Activated CD4-positive, alpha-beta T cell treated with anti-CD3 and anti-CD28 coated beads, Interleukin-2, amount 10 ng/mL, durations not matched to agents 24 days and 14 days (primary cell): ENCODE data around the gene CCDC57. TPM values are rescaled to one million over a fixed set of nuclear protein-coding genes. Genes with fewer than 3 reads are reported as not detected.
A peak's percentile ranks its signal among the peaks of the same experiment; 100 is the strongest.

Source experiments
- DNase-seq: peaks from one replicate; pipeline ENCODE4 v3.0.0; 2022
- H3K27ac Mint-ChIP-seq: one replicate; pipeline ENCODE4 v1.8.0; 2022; ENCODE audit warnings: mild to moderate bottlenecking, mixed read lengths
- H3K27me3 Mint-ChIP-seq: one replicate; pipeline ENCODE4 v1.8.0; 2022; ENCODE audit warnings: mixed read lengths
- H3K36me3 Mint-ChIP-seq: one replicate; pipeline ENCODE4 v1.8.0; 2022; ENCODE audit warnings: low read depth, mild to moderate bottlenecking, mixed read lengths
- H3K4me1 Mint-ChIP-seq: one replicate; pipeline ENCODE4 v1.8.0; 2021; ENCODE audit warnings: mixed read lengths
- H3K4me3 Mint-ChIP-seq: one replicate; pipeline ENCODE4 v1.8.0; 2022; ENCODE audit warnings: mild to moderate bottlenecking, moderate library complexity, mixed read lengths
- H3K9me3 Mint-ChIP-seq: one replicate; pipeline ENCODE4 v1.8.0; 2021; ENCODE audit warnings: mixed read lengths
- intact Hi-C: fragments of 100-400 bp; cut with micrococcal nuclease; formaldehyde crosslinking; loops from one replicate; pipeline ENCODE4 v1.15.1; 2023
- total RNA-seq: library from RNA; stranded (reverse); gene quantifications from 2 replicates; pipeline ENCODE4 v1.2.3, GENCODE V29; 2022

The CCDC57 gene
- total RNA-seq, 1 donor from 2014 or later, result 58.4 TPM

DNA sequence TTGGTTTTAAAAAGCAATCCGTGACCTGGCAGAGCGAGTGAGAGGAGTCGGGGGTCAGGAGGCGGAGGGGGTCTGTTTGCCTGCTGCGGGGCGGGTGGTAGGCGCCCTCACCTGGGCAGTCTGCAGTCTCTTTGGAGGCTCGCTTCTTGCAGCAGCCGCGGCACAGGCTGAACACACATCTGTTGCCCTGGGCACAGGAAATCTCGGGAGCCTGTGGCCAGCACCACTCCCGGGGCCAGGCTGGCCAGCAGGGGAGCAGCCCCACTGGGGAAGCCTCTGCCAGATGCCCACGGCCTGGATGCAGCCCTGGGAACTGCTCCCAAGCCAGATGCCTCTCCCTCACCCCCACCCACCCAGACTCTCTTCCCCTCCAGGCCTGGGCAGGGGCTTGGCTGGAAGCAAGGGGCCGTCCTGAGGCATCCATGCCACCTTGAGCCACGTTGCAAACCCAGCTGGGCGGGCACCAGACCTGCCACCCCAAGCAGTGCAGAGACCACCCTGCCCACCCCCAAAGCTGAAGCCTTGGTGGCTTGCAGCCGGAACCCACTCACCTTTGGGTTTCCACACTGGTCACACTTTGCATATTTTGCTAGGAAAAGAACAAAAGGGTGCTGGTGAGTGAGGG is 154.3 kb downstream of the CCDC57 start:
- Mint-ChIP-seq H3K27ac (no peak overlapping the region), H3K4me3 (no peak overlapping the region), H3K4me1 (peaks cover 1% of the 10 kb centered on the region), H3K27me3 (no peaks in the 10 kb centered on the region), H3K36me3 (peaks cover 25% of the 10 kb centered on the region), H3K9me3 (no peaks in the 10 kb centered on the region)
- intact Hi-C loops, result no loop called here
- DNase-seq, result no peak

GRCh38 chr17:82056729-82057621 is 155.7 kb downstream of the CCDC57 start:
- no peak overlapping the region for H3K27ac Mint-ChIP-seq

GRCh38 chr17:82055965-82056728 is 156.5 kb downstream of the CCDC57 start:
- Mint-ChIP-seq H3K4me3 (no peak overlapping the region), H3K27ac (no peak overlapping the region), H3K9me3 (no peaks in the 10 kb centered on the region), H3K4me1 (peaks cover 3% of the 10 kb centered on the region), H3K27me3 (no peaks in the 10 kb centered on the region), H3K36me3 (peaks cover 23% of the 10 kb centered on the region)
- no peak for DNase-seq
- intact Hi-C loops, result no loop called here

More at GRCh38 chr17:82056729-82057621, 155.7 kb downstream of the CCDC57 start:
- no peaks in the 10 kb centered on the region for H3K9me3 Mint-ChIP-seq
- intact Hi-C loops, result no loop called here
- H3K27me3 Mint-ChIP-seq, result no peaks in the 10 kb centered on the region
- H3K36me3 Mint-ChIP-seq, result peaks cover 23% of the 10 kb centered on the region
- H3K4me1 Mint-ChIP-seq, result peaks cover 3% of the 10 kb centered on the region
- H3K4me3 Mint-ChIP-seq, result no peak overlapping the region
- no peak for DNase-seq

- intact Hi-C loops, result no loop called here
- DNase-seq, result no peak
- peaks cover 19% of the 10 kb centered on the region for H3K36me3 Mint-ChIP-seq
- peaks cover 9% of the 10 kb centered on the region for H3K4me1 Mint-ChIP-seq
- no peaks in the 10 kb centered on the region for H3K27me3 Mint-ChIP-seq
- H3K9me3 Mint-ChIP-seq, result no peaks in the 10 kb centered on the region
- H3K4me3 Mint-ChIP-seq, result peak overlapping the region; percentile 55
- H3K27ac Mint-ChIP-seq, result no peak overlapping the region
These were observed 157.3 kb downstream of the CCDC57 start for GRCh38 chr17:82055023-82055964.

DNA sequence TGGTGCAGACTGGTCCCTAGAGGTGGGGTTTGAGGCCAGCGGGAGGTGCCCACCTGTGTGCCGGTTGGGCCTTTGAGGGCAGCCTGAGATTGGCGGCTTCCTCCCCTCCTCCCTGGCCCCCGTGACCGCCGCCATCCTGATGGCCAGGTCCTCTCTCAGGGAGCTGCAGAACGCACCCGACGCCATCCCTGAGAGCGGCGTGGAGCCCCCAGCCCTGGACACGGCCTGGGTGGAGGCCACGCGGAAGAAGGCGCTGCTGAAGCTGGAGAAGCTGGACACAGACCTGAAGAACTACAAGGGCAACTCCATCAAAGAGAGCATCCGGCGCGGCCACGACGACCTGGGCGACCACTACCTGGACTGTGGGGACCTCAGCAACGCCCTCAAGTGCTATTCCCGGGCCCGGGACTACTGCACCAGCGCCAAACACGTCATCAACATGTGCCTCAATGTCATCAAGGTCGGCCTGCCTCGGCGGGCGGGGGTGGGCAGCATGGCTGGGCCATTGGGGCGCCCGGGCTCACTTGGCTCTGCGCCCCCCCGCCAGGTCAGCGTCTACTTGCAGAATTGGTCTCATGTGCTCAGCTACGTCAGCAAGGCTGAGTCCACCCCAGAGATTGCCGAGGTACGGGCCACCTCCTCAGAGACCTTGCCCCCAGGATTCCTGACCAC is 158.2 kb downstream of the CCDC57 start:
- DNase-seq, result no peak
- H3K4me1 Mint-ChIP-seq, result peaks cover 10% of the 10 kb centered on the region
- intact Hi-C loops, result no loop called here
- no peak overlapping the region for H3K27ac Mint-ChIP-seq
- H3K36me3 Mint-ChIP-seq, result peaks cover 13% of the 10 kb centered on the region
- no peaks in the 10 kb centered on the region for H3K9me3 Mint-ChIP-seq
- H3K27me3 Mint-ChIP-seq, result no peaks in the 10 kb centered on the region
- H3K4me3 Mint-ChIP-seq, result peak overlapping the region; percentile 55

DNA sequence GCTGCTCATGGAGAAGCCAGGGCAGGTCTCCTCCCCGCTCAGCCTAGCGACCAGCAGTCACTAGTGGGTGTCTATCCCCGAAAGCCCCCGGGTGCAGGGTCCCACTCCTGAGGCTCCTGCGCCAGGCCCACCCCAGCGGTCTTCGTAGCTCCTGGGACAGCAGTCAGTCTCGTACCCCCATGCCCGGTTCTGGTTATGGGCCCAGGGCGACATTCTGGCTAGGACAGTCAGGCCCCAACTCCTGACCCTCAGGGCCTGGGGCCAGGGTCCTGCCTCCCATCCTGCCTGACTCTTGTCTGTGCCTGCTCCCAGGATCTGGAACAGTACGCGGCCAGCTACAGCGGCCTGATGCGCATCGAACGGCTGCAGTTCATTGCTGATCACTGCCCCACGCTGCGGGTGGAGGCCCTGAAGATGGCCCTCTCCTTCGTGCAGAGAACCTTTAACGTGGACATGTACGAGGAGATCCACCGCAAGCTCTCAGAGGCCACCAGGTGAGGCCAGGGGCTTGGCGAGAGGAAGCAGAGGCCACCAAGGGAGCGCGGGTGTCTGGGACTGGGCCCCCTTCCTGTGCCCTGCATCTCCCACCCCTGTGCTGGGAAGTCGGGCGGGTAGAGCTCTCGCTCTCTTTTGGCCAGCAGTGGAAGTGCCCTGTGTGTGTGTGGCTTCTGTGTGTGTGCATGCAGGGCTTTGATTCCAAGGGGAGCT is 158.9 kb downstream of the CCDC57 start:
- Mint-ChIP-seq H3K4me3 (peak overlapping the region; percentile 82), H3K27me3 (no peaks in the 10 kb centered on the region), H3K27ac (no peak overlapping the region), H3K9me3 (no peaks in the 10 kb centered on the region), H3K4me1 (peaks cover 10% of the 10 kb centered on the region), H3K36me3 (peaks cover 13% of the 10 kb centered on the region)
- no peak for DNase-seq
- intact Hi-C loops, result no loop called here

- H3K27ac Mint-ChIP-seq, result no peak overlapping the region
- no peaks in the 10 kb centered on the region for H3K27me3 Mint-ChIP-seq
- peak overlapping the region; percentile 82 for H3K4me3 Mint-ChIP-seq
These were observed 159.5 kb downstream of the CCDC57 start for GRCh38 chr17:82053130-82053529.

DNA sequence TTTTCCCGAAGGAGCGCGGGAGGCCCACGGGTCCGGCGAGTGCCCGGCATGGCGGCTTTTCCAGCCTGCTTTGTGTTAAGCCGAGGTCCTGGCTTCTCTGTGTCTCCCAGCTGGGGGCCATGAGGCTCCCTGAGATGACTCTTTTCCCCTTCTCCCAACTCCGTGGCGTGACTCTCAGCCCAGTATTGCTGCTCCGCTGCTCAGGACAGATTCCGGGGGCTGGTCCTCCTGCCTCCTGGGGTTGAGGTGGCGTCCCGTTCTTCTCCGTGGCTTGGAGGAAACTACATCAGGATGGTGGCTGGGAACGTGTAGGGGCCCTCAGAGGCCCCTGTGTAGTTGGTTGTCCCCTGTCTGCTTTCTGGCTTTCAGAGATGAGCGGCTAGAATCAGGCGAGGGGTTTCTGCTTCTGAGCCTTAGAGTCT is 160.0 kb downstream of the CCDC57 start:
- H3K27ac Mint-ChIP-seq, result peak overlapping the region; percentile 65
- H3K9me3 Mint-ChIP-seq, result no peaks in the 10 kb centered on the region
- no peak for DNase-seq
- peak overlapping the region; percentile 82 for H3K4me3 Mint-ChIP-seq
- no peaks in the 10 kb centered on the region for H3K27me3 Mint-ChIP-seq
- H3K4me1 Mint-ChIP-seq, result peaks cover 10% of the 10 kb centered on the region
- H3K36me3 Mint-ChIP-seq, result peaks cover 11% of the 10 kb centered on the region
- intact Hi-C loops, result no loop called here

More at GRCh38 chr17:82053130-82053529, 159.5 kb downstream of the CCDC57 start:
- H3K9me3 Mint-ChIP-seq, result no peaks in the 10 kb centered on the region
- no peak for DNase-seq
- intact Hi-C loops, result no loop called here
- peaks cover 13% of the 10 kb centered on the region for H3K36me3 Mint-ChIP-seq
- H3K4me1 Mint-ChIP-seq, result peaks cover 10% of the 10 kb centered on the region

- peaks cover 16% of the 10 kb centered on the region for H3K4me1 Mint-ChIP-seq
- peak within 1 kb of the TSS; percentile 90 for H3K4me3 Mint-ChIP-seq
- intact Hi-C loops, result loop anchor here (1.0 to 2.0 kb wide), 2 partner anchors 14 to 15 kb away; partner anchors contain the start of gene DCXR
- peak within 1 kb of the TSS; percentile 91 for H3K27ac Mint-ChIP-seq
- no peaks in the 10 kb centered on the region for H3K27me3 Mint-ChIP-seq
- DNase-seq, result peak; percentile 95
- H3K9me3 Mint-ChIP-seq, result no peaks in the 10 kb centered on the region
- H3K36me3 Mint-ChIP-seq, result peaks cover 14% of the 10 kb centered on the region
These were observed 160.6 kb downstream of the CCDC57 start, which contains the start of the genes GPS1 and RFNG for GRCh38 chr17:82051776-82052637. TSS of gene GPS1 (plus strand) at chr17:82051898. CDS start at chr17:82051932, 34 bp downstream. TSS of gene RFNG (minus strand) at chr17:82051811. CDS start at chr17:82051766, 45 bp downstream.
